Smooth muscle cell of trachea (primary cell): ENCODE data around the gene ACYP2. TPM values are rescaled to one million over a fixed set of nuclear protein-coding genes. Genes with fewer than 3 reads are reported as not detected.

ENCODE experiments used
- total RNA-seq: library from RNA; depleted of rRNA; stranded (reverse); fragments of >200 nt; gene quantifications from 2 replicates; pipeline ENCODE4 v1.2.1, GENCODE V29; 2014

The ACYP2 gene
- 11.6 and 26.3 TPM in 2 replicates for total RNA-seq

GRCh38 chr2:54115284-54116137, at the start of gene ACYP2:
Gene ACYP2, plus strand, starts transcription at chr2:54115615.

GRCh38 chr2:54256091-54256694, 140.8 kb downstream of the ACYP2 start, which contains the start of gene TSPYL6:
Gene TSPYL6, minus strand, starts transcription at chr2:54256229. Its CDS starts 78 bp downstream, at chr2:54256151.

Other genes with a start within 250 kb of the ACYP2 start
- 28.6 and 52.7 TPM in 2 replicates for gene PSME4, start 144.6 kb upstream of the ACYP2 start, total RNA-seq
- gene TSPYL6, start 140.6 kb downstream of the ACYP2 start, total RNA-seq, result under 0.01 TPM in 1 of 2 replicates, not detected in the other